ACC112 (cell line): ENCODE results near the gene RBP2.

ENCODE experiments used
- H2AFZ ChIP-seq: fragments of 200-600 bp; sonication (generic); one replicate; pipeline ENCODE4 v1.6.0; 2017; ENCODE audit warnings: antibody characterized with exemption, low read length; ENCODE audit not compliant: unreplicated experiment
- H3K27ac ChIP-seq: fragments of 200-600 bp; sonication (generic); 2 replicates; pipeline ENCODE4 v1.5.1; 2014; ENCODE audit warnings: low read depth, mild to moderate bottlenecking, antibody characterized with exemption, low read length, moderate library complexity
- H3K27me3 ChIP-seq: fragments of 200-600 bp; sonication (generic); 2 replicates; pipeline ENCODE4 v1.6.1; 2014; ENCODE audit warnings: mild to moderate bottlenecking, antibody characterized with exemption, low read length, moderate library complexity, mixed read lengths; ENCODE audit not compliant: insufficient read depth
- H3K36me3 ChIP-seq: fragments of 200-600 bp; sonication (generic); 2 replicates; pipeline ENCODE4 v1.6.1; 2016; ENCODE audit warnings: mild to moderate bottlenecking, antibody characterized with exemption, low read length, moderate library complexity, mixed read lengths; ENCODE audit not compliant: insufficient read depth
- H3K4me1 ChIP-seq: fragments of 200-600 bp; sonication (generic); one replicate; pipeline ENCODE4 v1.6.1; 2016; ENCODE audit warnings: low read length, mixed read lengths; ENCODE audit not compliant: insufficient read depth, unreplicated experiment, control insufficient read depth
- H3K4me3 ChIP-seq: fragments of 200-600 bp; sonication (generic); 2 replicates; pipeline ENCODE4 v1.5.1; 2014; ENCODE audit warnings: mild to moderate bottlenecking, low read depth, low read length
- H3K79me2 ChIP-seq: fragments of 200-600 bp; sonication (generic); one replicate; pipeline ENCODE4 v1.6.0; 2016; ENCODE audit warnings: low read length; ENCODE audit not compliant: control insufficient read depth, unreplicated experiment, insufficient read depth

RBP2 gene

DNA sequence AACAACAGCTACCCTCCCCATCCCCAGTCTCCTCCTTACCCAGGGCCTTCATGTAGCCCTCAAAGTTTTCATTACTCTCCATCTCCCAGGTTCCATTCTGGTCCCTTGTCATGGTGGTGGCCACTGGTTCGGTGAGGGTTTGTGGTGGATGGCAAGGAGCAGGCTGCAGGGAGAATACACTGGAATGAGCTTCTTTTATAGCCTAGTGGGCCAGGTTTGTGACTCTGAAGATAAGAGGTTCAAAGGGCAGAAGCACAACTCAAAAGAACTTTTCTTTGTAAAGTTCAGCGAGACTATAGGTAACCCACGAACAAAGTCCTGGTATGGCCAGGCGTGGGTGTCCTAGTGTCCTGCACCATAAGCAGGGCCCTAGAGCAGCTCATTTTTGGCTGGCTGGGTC, at the start of gene RBP2:
Gene RBP2, minus strand, starts transcription at position 169 of the 400 bp plus-strand sequence. Its CDS starts 57 bp downstream, at position 112.
- Histone ChIP-seq H3K36me3 (no peaks in the 10 kb centered on the region), H3K27me3 (no peaks in the 10 kb centered on the region), H2AFZ (no peak within 1 kb of the TSS), H3K4me3 (no peak within 1 kb of the TSS), H3K27ac (no peak within 1 kb of the TSS), H3K4me1 (no peaks in the 10 kb centered on the region), H3K79me2 (no peaks in the 10 kb centered on the region)

- H3K79me2 ChIP-seq = no peaks in the 10 kb centered on the region
- H3K4me3 ChIP-seq = no peak overlapping the region
- no peaks in the 10 kb centered on the region for H3K27me3 ChIP-seq
- no peaks in the 10 kb centered on the region for H3K4me1 ChIP-seq
- no peak overlapping the region for H2AFZ ChIP-seq
- H3K27ac ChIP-seq = no peak overlapping the region
- no peaks in the 10 kb centered on the region for H3K36me3 ChIP-seq
These were observed 48.7 kb upstream of the RBP2 start for GRCh38 chr3:139524841-139525636.

DNA sequence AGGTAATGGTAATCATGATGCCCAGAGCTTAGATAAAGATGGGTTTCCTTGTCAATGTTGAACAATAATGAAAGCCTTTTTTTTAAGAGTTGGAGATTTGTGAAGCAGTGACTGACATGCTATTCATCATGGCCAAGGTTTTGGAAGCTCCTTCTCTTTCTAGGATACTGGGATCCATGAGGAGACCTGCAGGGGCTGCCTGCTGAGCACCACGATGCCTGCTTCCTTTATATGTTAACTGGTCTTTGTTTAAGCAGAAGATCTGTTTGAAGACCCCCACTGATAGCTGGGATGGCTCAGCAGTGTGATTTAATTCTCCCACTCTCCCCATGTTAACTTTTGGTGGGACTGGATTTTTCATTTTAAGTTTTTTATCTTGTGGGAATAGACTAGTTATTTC, 47.4 kb upstream of the RBP2 start:
- H2AFZ ChIP-seq = no peak overlapping the region
- no peaks in the 10 kb centered on the region for H3K79me2 ChIP-seq
- H3K36me3 ChIP-seq = no peaks in the 10 kb centered on the region

GRCh38 chr3:139523166-139523565, 46.9 kb upstream of the RBP2 start:
- Histone ChIP-seq H3K27me3 (no peaks in the 10 kb centered on the region), H3K4me3 (no peak overlapping the region), H3K36me3 (no peaks in the 10 kb centered on the region), H2AFZ (no peak overlapping the region), H3K79me2 (no peaks in the 10 kb centered on the region), H3K27ac (no peak overlapping the region), H3K4me1 (no peaks in the 10 kb centered on the region)

More for the DNA sequence above, 47.4 kb upstream of the RBP2 start:
- Histone ChIP-seq H3K27ac (no peak overlapping the region), H3K4me1 (no peaks in the 10 kb centered on the region), H3K4me3 (no peak overlapping the region), H3K27me3 (no peaks in the 10 kb centered on the region)

DNA sequence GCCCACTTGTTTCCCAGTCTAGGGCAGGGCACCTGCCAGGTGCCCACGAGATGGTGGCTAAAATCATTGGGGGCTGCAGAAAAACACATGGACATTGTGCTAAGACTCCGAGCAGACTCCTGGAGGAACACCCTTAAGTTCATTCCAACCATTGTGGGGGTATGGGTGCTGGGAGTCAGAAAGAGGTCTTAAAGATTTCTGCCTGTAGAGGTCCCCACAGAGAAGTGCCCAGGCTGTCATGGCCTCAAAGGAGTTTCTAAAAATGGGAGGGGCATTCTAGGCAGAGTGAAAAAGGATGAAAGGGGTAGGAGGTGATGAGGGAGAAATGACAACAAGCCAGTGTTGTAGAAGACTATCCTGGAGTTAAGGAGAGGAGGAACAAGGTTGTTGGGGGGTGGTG, 46.1 kb upstream of the RBP2 start:
- no peak overlapping the region for H2AFZ ChIP-seq
- H3K36me3 ChIP-seq = no peaks in the 10 kb centered on the region
- no peak overlapping the region for H3K27ac ChIP-seq
- no peaks in the 10 kb centered on the region for H3K79me2 ChIP-seq
- H3K27me3 ChIP-seq = no peaks in the 10 kb centered on the region
- no peaks in the 10 kb centered on the region for H3K4me1 ChIP-seq
- H3K4me3 ChIP-seq = no peak overlapping the region

- H3K4me1 ChIP-seq = no peaks in the 10 kb centered on the region
- no peaks in the 10 kb centered on the region for H3K36me3 ChIP-seq
- no peaks in the 10 kb centered on the region for H3K27me3 ChIP-seq
- H3K4me3 ChIP-seq = no peak overlapping the region
- no peak overlapping the region for H2AFZ ChIP-seq
- H3K79me2 ChIP-seq = no peaks in the 10 kb centered on the region
- H3K27ac ChIP-seq = no peak overlapping the region
These were observed 45.5 kb upstream of the RBP2 start for GRCh38 chr3:139521816-139522215.

DNA sequence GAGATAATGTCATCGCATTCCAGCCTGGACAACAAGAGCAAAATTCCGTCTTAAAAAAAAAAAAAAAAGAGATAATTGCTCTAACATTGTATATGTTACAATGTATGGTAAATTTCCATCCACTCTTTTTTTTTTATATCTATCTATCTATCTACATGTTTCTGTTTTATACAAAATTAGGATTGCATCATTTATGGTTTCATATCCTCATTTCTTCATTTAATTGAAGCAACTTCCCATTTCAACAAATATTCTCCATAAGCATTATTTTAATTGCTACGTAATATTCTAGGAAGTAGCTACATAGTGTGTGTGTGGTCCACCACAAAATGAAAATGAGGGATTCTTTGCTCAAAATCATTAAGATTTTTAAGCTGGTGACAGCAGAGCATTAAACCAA, 44.8 kb upstream of the RBP2 start:
- Histone ChIP-seq H3K27ac (no peak overlapping the region), H3K4me1 (no peaks in the 10 kb centered on the region), H2AFZ (no peak overlapping the region), H3K79me2 (no peaks in the 10 kb centered on the region), H3K4me3 (no peak overlapping the region), H3K36me3 (no peaks in the 10 kb centered on the region), H3K27me3 (no peaks in the 10 kb centered on the region)

DNA sequence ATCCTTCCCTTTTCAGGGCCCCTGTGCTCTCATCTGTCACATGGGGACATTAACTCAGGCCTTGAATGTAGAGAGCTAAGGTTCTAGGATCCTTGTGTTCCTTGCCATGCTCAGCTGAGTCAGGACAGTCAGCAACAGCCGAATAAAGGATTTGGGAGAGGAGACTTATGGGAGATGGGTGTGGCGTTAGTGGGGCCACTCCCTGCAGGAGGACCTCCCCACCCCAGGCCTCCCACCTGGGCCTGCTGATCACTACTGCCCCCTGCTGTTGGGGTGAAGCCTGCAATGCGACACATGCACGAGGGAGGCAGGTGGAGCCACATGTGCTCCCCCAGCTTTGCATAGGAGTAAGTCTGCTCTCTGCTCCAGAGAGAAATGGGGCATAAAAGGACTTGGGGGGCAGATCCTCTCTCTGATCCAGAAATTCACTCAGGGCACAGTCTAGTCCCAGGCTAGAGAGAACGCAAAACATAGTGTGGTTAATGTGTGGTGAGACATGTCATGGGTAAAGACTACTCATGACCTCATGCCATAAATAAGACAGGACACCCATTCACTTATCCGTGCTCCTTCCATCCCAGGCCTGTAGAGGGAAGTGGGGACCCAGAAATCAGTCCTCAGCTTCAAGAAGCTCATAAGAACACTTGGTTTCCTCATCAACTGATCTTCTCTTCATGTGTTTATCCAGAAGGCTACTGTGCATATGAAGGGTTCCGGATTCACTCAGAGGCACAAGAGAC, 43.9 kb upstream of the RBP2 start:
- Histone ChIP-seq H3K36me3 (no peaks in the 10 kb centered on the region), H3K27ac (no peak overlapping the region), H3K4me1 (no peaks in the 10 kb centered on the region)

DNA sequence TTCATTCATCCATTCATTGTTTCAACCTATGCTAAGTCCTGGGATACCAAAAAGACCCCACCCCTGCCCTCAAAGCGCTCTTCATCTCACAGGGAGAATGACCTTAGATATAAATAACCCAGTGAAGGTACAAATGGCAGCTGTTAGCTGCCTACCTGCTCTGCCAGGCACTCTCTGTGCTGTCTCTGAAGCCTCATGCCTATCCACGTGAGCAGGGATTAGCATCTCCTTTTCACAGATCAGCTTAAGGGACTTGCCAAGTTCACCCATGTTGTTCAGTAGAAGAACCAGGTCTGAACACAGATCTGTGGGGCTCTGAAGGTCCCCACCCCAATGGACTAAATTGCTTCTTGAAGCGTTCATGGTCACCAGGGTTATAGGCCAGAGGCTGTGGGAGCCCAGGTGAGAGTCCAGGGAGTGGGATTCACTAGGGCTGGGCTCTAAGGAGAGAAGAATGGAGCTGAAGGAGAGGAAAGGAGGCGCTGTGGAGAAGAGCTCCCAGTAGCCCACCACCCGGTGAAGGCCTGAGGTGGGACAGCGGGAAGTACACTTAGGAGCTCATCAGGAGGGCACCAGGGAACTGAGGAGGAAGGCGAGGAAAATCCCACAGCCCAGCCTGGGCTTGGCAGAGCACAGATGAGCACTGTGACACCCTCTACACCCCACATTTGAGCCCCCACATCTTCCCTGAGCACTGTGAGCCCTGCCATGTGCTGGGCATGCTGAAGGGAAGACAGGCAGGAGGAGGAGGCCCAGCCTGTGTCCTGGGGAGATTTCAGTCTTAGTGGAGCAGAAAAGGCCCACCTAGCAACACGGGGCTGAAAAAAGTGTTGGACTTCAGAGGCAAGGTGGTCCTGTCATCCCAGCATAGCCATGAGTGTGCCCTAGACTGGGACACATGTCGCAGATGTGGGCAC, 42.9 kb upstream of the RBP2 start:
- Histone ChIP-seq H2AFZ (no peak overlapping the region), H3K4me1 (no peaks in the 10 kb centered on the region)

More for the DNA sequence above, 43.9 kb upstream of the RBP2 start:
- H3K4me3 ChIP-seq = no peak overlapping the region
- no peak overlapping the region for H2AFZ ChIP-seq
- no peaks in the 10 kb centered on the region for H3K79me2 ChIP-seq
- H3K27me3 ChIP-seq = no peaks in the 10 kb centered on the region

GRCh38 chr3:139518306-139518705, 42.0 kb upstream of the RBP2 start:
- Histone ChIP-seq H3K27me3 (no peaks in the 10 kb centered on the region), H3K79me2 (no peaks in the 10 kb centered on the region), H3K27ac (no peak overlapping the region), H3K4me3 (no peak overlapping the region), H2AFZ (no peak overlapping the region), H3K4me1 (no peaks in the 10 kb centered on the region), H3K36me3 (no peaks in the 10 kb centered on the region)

More for the DNA sequence above, 42.9 kb upstream of the RBP2 start:
- Histone ChIP-seq H3K27ac (no peak overlapping the region), H3K27me3 (no peaks in the 10 kb centered on the region), H3K36me3 (no peaks in the 10 kb centered on the region), H3K4me3 (no peak overlapping the region), H3K79me2 (no peaks in the 10 kb centered on the region)
